Right cardiac atrium (tissue), 5 donors: ENCODE measurements around the gene DDIAS. TPM values are rescaled to one million over a fixed set of nuclear protein-coding genes. Genes with fewer than 3 reads are reported as not detected.
"Not testable (repeated sequence)": the region's sequence is repeated elsewhere in the genome, so short reads cannot be mapped to it uniquely, and the experiment has no call there.

ENCODE experiments used
- ATAC-seq, 2 donors: fragments of 200-7000 bp; cut with Tn5 transposase; one replicate each; pipeline versions ENCODE4 v1.8.0 to v1.9.1; 2020; ENCODE audit warnings: moderate library complexity in 2 of 2, mild to moderate bottlenecking in 1 of 2
- DNase-seq, 3 donors: peaks; one replicate each; pipeline ENCODE4 v3.0.0-alpha.2; 2020
- H3K27ac ChIP-seq: one replicate; pipeline ENCODE4 v1.5.1; 2013; ENCODE audit warnings: mild to moderate bottlenecking, low read length, control low read depth, moderate library complexity
- H3K27me3 ChIP-seq: one replicate; pipeline ENCODE4 v1.6.1; 2013; ENCODE audit not compliant: control insufficient read depth, insufficient read depth
- H3K4me1 ChIP-seq: one replicate; pipeline ENCODE4 v1.6.1; 2013; ENCODE audit warnings: low read length; ENCODE audit not compliant: control insufficient read depth, insufficient read depth
- H3K4me3 ChIP-seq: one replicate; pipeline ENCODE4 v1.5.1; 2013; ENCODE audit warnings: low read length, control low read depth
- H3K9me3 ChIP-seq: one replicate; pipeline ENCODE4 v1.6.1; 2013; ENCODE audit warnings: low read length; ENCODE audit not compliant: control insufficient read depth
- WGBS: extraction: QIAGEN DNeasy Blood & Tissue Kit; methylation state at CpG from one replicate; pipeline ENCODE4 v1.1.7; 2013; 5-methylcytosine and 5-hydroxymethylcytosine counted together
- intact Hi-C, 4 donors: fragments of 100-400 bp; cut with DNase I; formaldehyde crosslinking; loops; one replicate each; pipeline versions ENCODE4 v1.11.0 to v1.14.0; 2022 to 2023
- long read RNA-seq, 4 donors: library from polyadenylated mRNA; unstranded; transcript quantifications; one replicate each; pipeline ENCODE4 v2.0.0, GENCODE V29; 2020 to 2021
- polyA plus RNA-seq: library from polyadenylated mRNA; stranded (reverse); fragments of 200-250 nt; gene quantifications from one replicate; pipeline ENCODE4 v1.2.3, GENCODE V29; 2013
- total RNA-seq, 4 donors: library from RNA; stranded (reverse); fragmentation: NEBNext Ultra II Directional; extraction: Animal tissue kit (Norgen Biotek cat#: 25700); gene quantifications; one replicate each; pipeline ENCODE4 v1.2.1, GENCODE V29; 2021
- donor health status: healthy with polysubstance abuse.
- donor health status: DM: no; HTN: yes; CAD: no.
- donor health status: DM: no; HTN: no; CAD: no.
- donor health status: DM: no; HTN: yes; CAD: no; lungs with severe emphysema.
- donor health status: DM: yes; HTN: yes; CAD: no.

Gene DDIAS
- total RNA-seq (1 to 10 TPM in 2 of 4 donors, under 1 TPM in 2; 0.42 to 2.0 (median 1.2) TPM), polyA plus RNA-seq (0.20 TPM)
- long read RNA-seq, donor 1, partial matches to known transcripts: 0 of 4 reads
- long read RNA-seq, donor 1, other reads (novel, unspliced or antisense): 1 of 4 reads
- long read RNA-seq, donor 2: 0 reads
- long read RNA-seq, donor 3, partial matches to known transcripts: 0 of 5 reads
- long read RNA-seq, donor 3, other reads (novel, unspliced or antisense): 1 of 5 reads
- long read RNA-seq, donor 4: 0 reads

DNA sequence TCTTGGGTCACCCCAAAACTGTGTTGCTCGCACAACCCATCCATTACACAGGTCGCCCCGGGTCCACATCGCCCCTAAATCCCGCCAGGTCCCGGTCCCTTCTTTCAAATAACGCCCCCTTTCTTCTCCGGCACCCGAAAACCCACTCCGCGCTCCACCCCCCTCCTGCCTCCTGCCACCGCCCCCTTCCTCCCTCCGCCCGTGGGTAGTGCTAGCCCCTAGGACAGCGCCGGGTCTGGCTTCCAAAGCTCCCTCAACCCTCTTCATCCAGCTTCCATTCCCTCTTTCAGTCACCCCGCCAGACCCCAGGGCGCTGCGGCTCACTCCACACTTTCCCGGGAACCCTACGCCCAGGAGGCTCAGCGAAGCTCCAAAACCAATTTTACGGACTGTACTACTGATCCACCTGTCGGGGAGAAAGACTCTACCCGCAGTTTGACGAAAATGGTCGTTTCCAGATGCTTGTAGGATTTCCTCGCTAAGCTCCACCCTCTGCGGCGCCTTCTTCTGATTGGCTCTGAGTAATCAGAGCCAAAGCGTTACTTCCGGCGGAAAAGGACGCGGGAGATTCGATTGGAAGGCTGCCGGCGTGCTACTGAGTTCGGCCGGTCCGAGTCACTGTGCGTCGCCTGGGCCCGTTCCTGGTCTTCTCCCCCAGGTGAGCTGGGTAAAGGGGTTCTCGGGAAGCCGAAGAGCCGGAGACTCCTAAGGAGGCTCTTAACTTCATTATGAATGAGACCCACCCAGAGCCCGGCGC, at the start of gene DDIAS:
DDIAS (plus strand) TSS at position 572 of the 757 bp plus-strand sequence. CDS start 13,003 bp downstream, outside the sequence.
- Histone ChIP-seq H3K9me3 (no peaks in the 10 kb centered on the region), H3K4me1 (no peaks in the 10 kb centered on the region), H3K27me3 (no peaks in the 10 kb centered on the region), H3K4me3 (peak within 1 kb of the TSS; percentile 82), H3K27ac (peak within 1 kb of the TSS; percentile 87)
- DNase-seq (peak; percentile 96 to 98 (median 96)), ATAC-seq (peak; percentile 87 to 91)
- WGBS: under 1% methylated on average over 49 of the region's 49 CpGs
- intact Hi-C loops: loop anchor here (5.0 to 10.0 kb wide), 5 partner anchors 34 to 353 kb away; partner anchors contain the start of gene ANKRD42 (in 2 of the 4)

- Histone ChIP-seq H3K27me3 (no peaks in the 10 kb centered on the region), H3K9me3 (no peaks in the 10 kb centered on the region), H3K4me3 (no peak overlapping the region), H3K27ac (no peak overlapping the region), H3K4me1 (no peaks in the 10 kb centered on the region)
- DNase-seq (no peak), ATAC-seq (no peak)
- intact Hi-C loops: loop anchor here in 1 of 4 donors (10.0 kb wide), 1 partner anchor 129 kb away; no protein-coding TSS in a partner anchor
Measured at GRCh38 chr11:82854242-82854641, 47.3 kb upstream of the DDIAS start.

- not testable (repeated sequence) for H3K4me1 ChIP-seq, ATAC-seq, H3K9me3 ChIP-seq, H3K4me3 ChIP-seq, H3K27me3 ChIP-seq, DNase-seq, H3K27ac ChIP-seq
- intact Hi-C loops: loop anchor here in 1 of 4 donors (10.0 kb wide), 1 partner anchor 130 kb away; no protein-coding TSS in a partner anchor
- 95% methylated on average over 1 of the region's 1 CpG for WGBS
Measured at GRCh38 chr11:82854916-82855315, 46.6 kb upstream of the DDIAS start.

GRCh38 chr11:82855616-82856015, 45.9 kb upstream of the DDIAS start:
- Histone ChIP-seq H3K9me3 (no peaks in the 10 kb centered on the region), H3K4me3 (no peak overlapping the region), H3K27ac (no peak overlapping the region), H3K27me3 (no peaks in the 10 kb centered on the region), H3K4me1 (no peaks in the 10 kb centered on the region)
- DNase-seq: no peak
- no peak for ATAC-seq
- intact Hi-C loops: loop anchor here in 1 of 4 donors (10.0 kb wide), 1 partner anchor 131 kb away; no protein-coding TSS in a partner anchor
- over 99% methylated on average over 2 of the region's 2 CpGs for WGBS

DNA sequence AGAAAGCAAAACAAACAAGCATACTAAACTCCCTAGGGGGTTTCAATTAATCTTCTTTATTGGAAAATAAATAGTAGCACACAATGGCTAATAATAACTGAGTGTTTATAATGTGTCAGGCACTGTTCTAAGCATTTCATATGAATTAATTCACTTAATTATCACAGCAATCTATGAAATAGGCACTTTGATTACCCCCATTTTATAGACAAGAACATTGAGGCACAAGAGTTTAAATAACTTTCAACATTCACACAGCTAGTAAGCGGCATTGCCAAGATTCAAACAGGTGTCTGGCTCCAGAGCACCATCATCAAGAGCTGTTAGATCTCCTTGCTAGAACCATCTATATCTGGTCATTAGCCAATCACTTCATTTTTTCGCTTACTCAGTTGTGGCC, 44.4 kb upstream of the DDIAS start:
- no peaks in the 10 kb centered on the region for H3K27me3 ChIP-seq
- H3K9me3 ChIP-seq: no peaks in the 10 kb centered on the region
- over 99% methylated on average over 2 of the region's 2 CpGs for WGBS
- H3K4me1 ChIP-seq: no peaks in the 10 kb centered on the region
- no peak overlapping the region for H3K4me3 ChIP-seq
- intact Hi-C loops: loop anchor here in 1 of 4 donors (10.0 kb wide), 1 partner anchor 132 kb away; no protein-coding TSS in a partner anchor
- H3K27ac ChIP-seq: no peak overlapping the region
- no peak for ATAC-seq
- no peak for DNase-seq

DNA sequence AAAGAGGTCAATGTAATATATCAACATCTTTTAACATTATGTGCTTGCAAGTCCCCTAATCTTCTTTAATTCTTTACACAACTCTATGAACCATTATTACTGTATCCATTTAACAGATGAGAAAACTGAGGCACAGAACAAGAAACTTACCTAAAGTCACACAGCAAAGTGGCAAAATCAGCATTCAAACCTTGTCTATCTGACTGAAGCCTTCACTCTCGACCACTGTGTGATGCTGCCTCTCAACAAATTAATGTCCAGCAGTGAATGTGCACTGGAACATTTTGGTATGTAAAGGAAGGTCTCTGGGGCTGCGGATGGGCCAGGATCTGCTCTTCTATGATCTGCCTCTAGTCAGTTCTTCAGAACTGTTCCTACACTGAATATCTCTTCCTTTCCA, 43.4 kb upstream of the DDIAS start:
- no peaks in the 10 kb centered on the region for H3K27me3 ChIP-seq
- intact Hi-C loops: loop anchor here in 1 of 4 donors (10.0 kb wide), 1 partner anchor 133 kb away; no protein-coding TSS in a partner anchor
- H3K9me3 ChIP-seq: no peaks in the 10 kb centered on the region
- ATAC-seq (no peak), DNase-seq (no peak)
- WGBS: 64% methylated on average over 2 of the region's 2 CpGs
- no peak overlapping the region for H3K4me3 ChIP-seq
- no peak overlapping the region for H3K27ac ChIP-seq
- no peaks in the 10 kb centered on the region for H3K4me1 ChIP-seq

GRCh38 chr11:82858556-82859091, 42.9 kb upstream of the DDIAS start:
- ATAC-seq: peak in 1 of 2 donors; percentile 18
- Histone ChIP-seq H3K4me1 (no peaks in the 10 kb centered on the region), H3K27ac (no peak overlapping the region), H3K9me3 (no peaks in the 10 kb centered on the region), H3K4me3 (no peak overlapping the region), H3K27me3 (no peaks in the 10 kb centered on the region)
- DNase-seq: no peak
- intact Hi-C loops: loop anchor here in 1 of 4 donors (10.0 kb wide), 1 partner anchor 134 kb away; no protein-coding TSS in a partner anchor
- 53% methylated on average over 1 of the region's 1 CpG for WGBS

DNA sequence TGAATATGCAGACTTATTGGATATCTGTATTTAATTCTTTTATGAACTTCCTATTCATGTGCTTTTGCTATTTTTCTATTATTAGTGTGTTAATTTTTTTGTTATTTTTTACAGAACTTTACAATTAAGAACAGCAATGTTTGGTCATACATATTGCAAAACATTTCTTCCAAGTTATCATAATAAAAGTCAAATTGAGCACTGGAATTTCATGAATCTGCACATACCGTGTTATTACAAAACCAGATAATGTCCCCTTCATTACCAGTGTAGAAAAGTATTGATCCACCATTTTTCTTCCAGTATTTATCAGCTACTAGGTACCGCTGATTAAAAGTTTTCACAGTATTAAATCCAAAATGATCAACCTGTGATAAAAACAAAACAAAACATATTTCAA, 41.8 kb upstream of the DDIAS start:
- no peak for ATAC-seq
- Histone ChIP-seq H3K27ac (no peak overlapping the region), H3K9me3 (no peaks in the 10 kb centered on the region), H3K4me1 (peaks cover under 1% of the 10 kb centered on the region), H3K4me3 (no peak overlapping the region), H3K27me3 (no peaks in the 10 kb centered on the region)
- no peak for DNase-seq
- WGBS: 80% methylated on average over 2 of the region's 2 CpGs
- intact Hi-C loops: loop anchor here (5.0 to 10.0 kb wide), 3 partner anchors 125 to 142 kb away; partner anchors contain the start of gene FAM181B (in 1 of the 4)

- Histone ChIP-seq H3K4me3 (no peak overlapping the region), H3K27me3 (no peaks in the 10 kb centered on the region), H3K27ac (no peak overlapping the region), H3K4me1 (peaks cover 2% of the 10 kb centered on the region), H3K9me3 (no peaks in the 10 kb centered on the region)
- DNase-seq (no peak), ATAC-seq (no peak)
- intact Hi-C loops: loop anchor here in 3 of 4 donors (5.0 to 10.0 kb wide), 3 partner anchors 128 to 145 kb away; partner anchors contain the start of gene FAM181B (in 1 of the 3)
- WGBS: 59% methylated on average over 2 of the region's 2 CpGs
Measured at GRCh38 chr11:82862379-82862778, 39.2 kb upstream of the DDIAS start.

GRCh38 chr11:82863209-82863608, 38.3 kb upstream of the DDIAS start:
- no peak overlapping the region for H3K4me3 ChIP-seq
- no peak overlapping the region for H3K27ac ChIP-seq
- peaks cover 2% of the 10 kb centered on the region for H3K4me1 ChIP-seq
- 91% methylated on average over 2 of the region's 2 CpGs for WGBS
- H3K9me3 ChIP-seq: no peaks in the 10 kb centered on the region
- ATAC-seq: no peak
- H3K27me3 ChIP-seq: no peaks in the 10 kb centered on the region
- DNase-seq: no peak
- intact Hi-C loops: loop anchor here in 3 of 4 donors (5.0 to 10.0 kb wide), 3 partner anchors 128 to 146 kb away; partner anchors contain the start of gene FAM181B (in 1 of the 3)
